Peyer's patch (tissue), 4 donors: Measurements from ENCODE around the gene NKX2-8. TPM values are rescaled to one million over a fixed set of nuclear protein-coding genes. Genes with fewer than 3 reads are reported as not detected.
"Not testable (repeated sequence)": the region's sequence is repeated elsewhere in the genome, so short reads cannot be mapped to it uniquely, and the experiment has no call there.

ENCODE experiments used
- DNase-seq, 3 donors: peaks; one replicate each; pipeline ENCODE4 v3.0.0-alpha.2; 2017 to 2019
- H3K27ac ChIP-seq, 4 donors: fragments of 200-600 bp; sonication (generic); one replicate each; pipeline ENCODE4 v1.5.1; 2016 to 2019
- H3K27me3 ChIP-seq, 2 donors: fragments of 200-600 bp; sonication (generic); one replicate each; pipeline ENCODE4 v1.5.1; 2019
- H3K36me3 ChIP-seq, 3 donors: fragments of 200-600 bp; sonication (generic); one replicate each; pipeline ENCODE4 v1.5.1; 2016 to 2019
- H3K4me1 ChIP-seq, 4 donors: fragments of 200-600 bp; sonication (generic); one replicate each; pipeline ENCODE4 v1.5.1; 2016 to 2019
- H3K4me3 ChIP-seq, 4 donors: fragments of 200-600 bp; sonication (generic); 1 replicate in 3 of 4; 2 replicates in 1 of 4; pipeline ENCODE4 v1.5.1; 2016 to 2019; ENCODE audit warnings: mild to moderate bottlenecking in 1 of 4
- H3K9me3 ChIP-seq, 4 donors: fragments of 200-600 bp; sonication (generic); one replicate each; pipeline ENCODE4 v1.5.1; 2016 to 2019; ENCODE audit warnings: mild to moderate bottlenecking in 1 of 4
- POLR2A ChIP-seq, 2 donors: fragments of 450-650 bp; IDR thresholded peaks; one replicate each; pipeline ENCODE4 v1.5.1; 2017; ENCODE audit warnings: antibody characterized with exemption in 2 of 2, mild to moderate bottlenecking in 2 of 2, moderate library complexity in 2 of 2
- total RNA-seq, 4 donors: library from RNA; depleted of rRNA; stranded (reverse); fragments of >200 nt; gene quantifications; one replicate each; pipeline ENCODE4 v1.1.0, GENCODE V29; 2016
- TF ChIP-seq, protein P1 (sequence below), 6 experiments: fragments of 450-650 bp in 4 of 6; fragments of 200-600 bp in 2 of 6; sonication (generic) in 1 of 6; IDR thresholded peaks; one replicate each; pipeline ENCODE4 v1.5.1; 2017 to 2019; ENCODE audit warnings: antibody characterized with exemption in 6 of 6, mild to moderate bottlenecking in 3 of 6, moderate library complexity in 1 of 6

NKX2-8 gene
- total RNA-seq, 4 donors from 2014 or later: not detected

DNA sequence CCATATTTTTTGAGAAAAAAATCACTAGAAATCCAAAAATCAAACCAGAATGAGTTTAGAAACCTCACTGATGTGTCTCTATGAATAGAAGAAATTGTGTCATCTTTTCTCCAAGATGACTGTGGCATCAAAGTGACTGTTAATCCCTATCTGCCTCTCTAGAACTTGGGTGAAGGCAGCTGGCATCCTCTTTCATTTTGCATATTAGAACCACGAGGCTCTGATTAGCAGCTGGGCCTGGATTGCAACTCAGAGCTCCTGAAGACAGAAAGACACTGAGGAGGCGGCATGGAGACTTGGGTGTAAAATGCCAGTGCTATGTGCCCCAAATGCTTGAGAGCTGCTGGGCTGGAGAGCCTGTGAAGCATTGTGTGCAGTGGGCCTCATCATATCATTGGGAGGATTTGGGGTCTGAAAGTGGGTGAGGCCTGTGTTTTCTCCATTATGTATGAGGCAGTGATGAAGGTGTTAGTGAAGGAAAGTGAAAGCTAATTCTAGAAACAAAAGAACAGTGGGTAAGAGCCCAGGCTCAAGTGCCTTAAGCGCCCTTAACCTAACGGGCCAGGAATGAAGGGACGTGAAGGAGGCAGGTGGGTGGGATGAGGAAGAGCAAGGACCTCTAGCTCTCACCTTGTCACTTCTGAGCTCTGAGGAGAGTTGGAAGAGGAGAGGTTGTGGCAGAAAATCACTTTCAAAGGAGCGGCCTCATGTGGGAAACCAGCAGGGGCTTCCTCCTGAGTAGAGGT is 26.2 kb downstream of the NKX2-8 start:
- H3K9me3 ChIP-seq: no peaks in the 10 kb centered on the region
- no peaks in the 10 kb centered on the region for H3K36me3 ChIP-seq
- DNase-seq: no peak
- no peak overlapping the region for H3K27ac ChIP-seq
- no peak overlapping the region for H3K4me3 ChIP-seq
- no peaks in the 10 kb centered on the region for H3K4me1 ChIP-seq
- no peaks in the 10 kb centered on the region for H3K27me3 ChIP-seq
- TF ChIP-seq POLR2A (IDR thresholded peaks at IDR 0.05): no peak
- TF ChIP-seq, protein P1, sequence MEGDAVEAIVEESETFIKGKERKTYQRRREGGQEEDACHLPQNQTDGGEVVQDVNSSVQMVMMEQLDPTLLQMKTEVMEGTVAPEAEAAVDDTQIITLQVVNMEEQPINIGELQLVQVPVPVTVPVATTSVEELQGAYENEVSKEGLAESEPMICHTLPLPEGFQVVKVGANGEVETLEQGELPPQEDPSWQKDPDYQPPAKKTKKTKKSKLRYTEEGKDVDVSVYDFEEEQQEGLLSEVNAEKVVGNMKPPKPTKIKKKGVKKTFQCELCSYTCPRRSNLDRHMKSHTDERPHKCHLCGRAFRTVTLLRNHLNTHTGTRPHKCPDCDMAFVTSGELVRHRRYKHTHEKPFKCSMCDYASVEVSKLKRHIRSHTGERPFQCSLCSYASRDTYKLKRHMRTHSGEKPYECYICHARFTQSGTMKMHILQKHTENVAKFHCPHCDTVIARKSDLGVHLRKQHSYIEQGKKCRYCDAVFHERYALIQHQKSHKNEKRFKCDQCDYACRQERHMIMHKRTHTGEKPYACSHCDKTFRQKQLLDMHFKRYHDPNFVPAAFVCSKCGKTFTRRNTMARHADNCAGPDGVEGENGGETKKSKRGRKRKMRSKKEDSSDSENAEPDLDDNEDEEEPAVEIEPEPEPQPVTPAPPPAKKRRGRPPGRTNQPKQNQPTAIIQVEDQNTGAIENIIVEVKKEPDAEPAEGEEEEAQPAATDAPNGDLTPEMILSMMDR (IDR thresholded peaks at IDR 0.05): no peak

DNA sequence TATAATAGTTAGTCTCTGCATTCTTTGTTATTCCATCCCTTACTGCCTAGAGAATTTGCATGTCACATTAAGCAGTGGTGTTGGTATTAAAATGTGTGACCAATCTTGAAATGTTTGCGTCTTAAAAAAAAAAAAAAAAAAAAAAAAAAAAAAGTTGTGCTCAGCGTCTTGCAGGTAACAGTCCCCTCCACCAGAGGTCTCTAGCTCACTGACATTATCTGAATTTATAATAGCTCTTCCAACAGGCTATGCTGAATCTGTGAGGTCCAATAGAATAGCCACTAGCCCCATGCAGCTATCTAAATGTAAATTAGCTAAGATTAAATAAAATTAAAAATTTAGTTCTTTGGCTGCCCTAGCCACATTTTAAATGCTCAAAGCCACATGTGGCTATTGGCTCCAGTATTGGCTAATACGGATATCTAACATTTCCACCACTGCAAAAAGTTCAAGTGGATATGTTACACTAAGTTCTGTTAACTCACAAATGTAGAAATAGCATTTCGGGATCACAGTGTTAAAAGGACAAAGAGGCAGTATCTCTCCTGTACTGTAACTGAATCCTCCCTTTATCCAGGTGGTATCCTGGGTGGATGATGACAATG is 28.7 kb downstream of the NKX2-8 start:
- no peaks in the 10 kb centered on the region for H3K27me3 ChIP-seq
- no peaks in the 10 kb centered on the region for H3K9me3 ChIP-seq

GRCh38 chr14:36550899-36551298 is 31.5 kb downstream of the NKX2-8 start:
- no peaks in the 10 kb centered on the region for H3K9me3 ChIP-seq
- no peak for DNase-seq
- H3K27ac ChIP-seq: no peak overlapping the region
- TF ChIP-seq POLR2A (IDR thresholded peaks at IDR 0.05): no peak
- TF ChIP-seq, protein P1 (IDR thresholded peaks at IDR 0.05): no peak
- no peak overlapping the region for H3K4me3 ChIP-seq
- H3K4me1 ChIP-seq: no peaks in the 10 kb centered on the region
- no peaks in the 10 kb centered on the region for H3K36me3 ChIP-seq
- no peaks in the 10 kb centered on the region for H3K27me3 ChIP-seq

More for the DNA sequence above, 28.7 kb downstream of the NKX2-8 start:
- no peak overlapping the region for H3K27ac ChIP-seq
- DNase-seq: no peak
- TF ChIP-seq, protein P1 (IDR thresholded peaks at IDR 0.05): peak in 4 of 6 experiments; percentile 38 to 41 (median 40)
- TF ChIP-seq POLR2A (IDR thresholded peaks at IDR 0.05): no peak
- no peaks in the 10 kb centered on the region for H3K36me3 ChIP-seq
- no peak overlapping the region for H3K4me3 ChIP-seq
- no peaks in the 10 kb centered on the region for H3K4me1 ChIP-seq

DNA sequence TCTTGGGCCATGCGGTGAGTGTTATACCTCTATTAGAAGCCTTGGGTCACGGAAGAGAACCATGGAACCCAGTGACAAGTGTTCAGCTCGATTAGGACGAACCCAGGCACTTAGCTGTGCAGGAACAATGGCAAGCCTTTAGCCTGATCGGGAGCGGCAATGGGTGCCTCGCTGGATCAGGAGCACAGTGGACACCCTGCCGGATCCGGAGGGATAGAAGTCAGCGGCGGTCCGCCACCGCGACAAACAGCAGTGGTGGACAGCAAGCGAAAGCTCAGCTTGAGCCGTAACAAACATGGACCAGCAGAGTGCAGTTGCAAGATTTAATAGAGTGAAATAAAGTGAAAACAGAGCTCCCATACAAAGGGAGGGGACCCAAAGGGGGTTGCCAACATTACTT is 38.1 kb downstream of the NKX2-8 start:
- not testable (repeated sequence) for H3K27ac ChIP-seq, H3K9me3 ChIP-seq, H3K4me1 ChIP-seq, H3K36me3 ChIP-seq, H3K27me3 ChIP-seq, H3K4me3 ChIP-seq, DNase-seq

DNA sequence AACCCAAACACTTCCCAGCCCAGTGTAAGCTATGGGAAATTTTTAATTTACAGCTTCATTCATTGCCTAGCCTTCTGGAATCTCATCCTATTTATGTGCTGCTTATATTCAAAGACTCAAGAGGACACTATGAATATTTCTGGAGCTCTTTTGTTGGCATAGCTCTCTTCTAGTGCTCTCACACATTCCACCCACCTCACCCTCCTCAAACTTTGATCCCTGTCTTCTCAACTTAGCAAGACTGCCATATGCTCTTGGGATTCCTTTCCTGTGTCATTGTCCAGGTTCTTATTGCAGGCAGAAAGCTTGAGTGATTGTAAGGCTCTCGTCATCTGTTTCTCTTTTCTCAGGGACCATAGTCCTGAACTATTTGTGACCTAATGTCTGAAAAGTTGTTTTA is 44.4 kb downstream of the NKX2-8 start:
- Histone ChIP-seq H3K36me3 (no peaks in the 10 kb centered on the region), H3K27me3 (no peaks in the 10 kb centered on the region), H3K4me3 (no peak overlapping the region), H3K9me3 (peaks cover 0 to 6% (median 0%) of the 10 kb centered on the region in 4 donors), H3K27ac (no peak overlapping the region), H3K4me1 (no peaks in the 10 kb centered on the region)
- no peak for DNase-seq
- TF ChIP-seq, protein P1 (IDR thresholded peaks at IDR 0.05): no peak
- no peak for TF ChIP-seq POLR2A (IDR thresholded peaks at IDR 0.05)

Other genes starting within 250 kb of the NKX2-8 start
- gene NKX2-1, start 62.4 kb downstream of the NKX2-8 start, total RNA-seq: not detected
- not detected for gene PAX9, start 79.2 kb upstream of the NKX2-8 start, total RNA-seq